Smooth muscle cell of the umbilical artery (primary cell): Measurements from ENCODE around the gene PYHIN1. TPM values are rescaled to one million over a fixed set of nuclear protein-coding genes. Genes with fewer than 3 reads are reported as not detected.

Source experiments
- total RNA-seq: library from RNA; depleted of rRNA; stranded (reverse); fragments of >200 nt; gene quantifications from 2 replicates; pipeline ENCODE4 v1.2.3, GENCODE V29; 2014

PYHIN1 gene
- total RNA-seq, result not detected in 2 replicates

DNA sequence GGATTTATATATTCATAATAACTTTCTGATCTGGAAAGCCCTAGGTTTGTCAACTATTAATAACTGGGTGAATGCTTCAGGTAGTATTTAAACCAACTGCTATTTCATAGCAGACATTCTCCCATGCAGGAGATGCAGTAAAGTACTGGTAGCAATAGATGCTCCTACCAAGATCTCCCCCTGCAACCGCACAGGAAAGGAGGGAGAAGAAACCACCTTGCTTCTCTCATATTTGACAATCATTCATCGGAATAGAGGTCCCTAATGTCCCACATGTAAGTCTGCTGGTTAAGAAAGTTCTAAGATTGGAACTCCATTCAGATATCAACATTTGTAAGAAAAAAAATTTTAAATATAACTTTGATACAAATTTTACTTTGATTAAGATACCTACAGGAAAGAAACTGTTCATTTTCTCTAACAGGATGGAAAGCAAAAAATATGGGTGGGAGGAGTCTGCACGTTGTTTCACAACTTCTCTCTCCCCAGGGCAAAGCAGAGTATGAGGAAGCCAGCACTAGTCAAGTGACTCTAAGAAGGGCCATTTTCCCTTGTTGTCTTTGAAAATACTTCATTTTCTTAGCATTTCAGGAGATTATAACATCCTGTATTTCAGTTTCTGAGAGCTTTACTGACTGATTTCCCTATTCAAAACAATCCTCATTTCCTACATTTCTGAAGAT lies at the start of gene PYHIN1:
TSS of gene PYHIN1 (plus strand) at position 498 of the 683 bp plus-strand sequence. CDS start 5,359 bp downstream, outside the sequence.

DNA sequence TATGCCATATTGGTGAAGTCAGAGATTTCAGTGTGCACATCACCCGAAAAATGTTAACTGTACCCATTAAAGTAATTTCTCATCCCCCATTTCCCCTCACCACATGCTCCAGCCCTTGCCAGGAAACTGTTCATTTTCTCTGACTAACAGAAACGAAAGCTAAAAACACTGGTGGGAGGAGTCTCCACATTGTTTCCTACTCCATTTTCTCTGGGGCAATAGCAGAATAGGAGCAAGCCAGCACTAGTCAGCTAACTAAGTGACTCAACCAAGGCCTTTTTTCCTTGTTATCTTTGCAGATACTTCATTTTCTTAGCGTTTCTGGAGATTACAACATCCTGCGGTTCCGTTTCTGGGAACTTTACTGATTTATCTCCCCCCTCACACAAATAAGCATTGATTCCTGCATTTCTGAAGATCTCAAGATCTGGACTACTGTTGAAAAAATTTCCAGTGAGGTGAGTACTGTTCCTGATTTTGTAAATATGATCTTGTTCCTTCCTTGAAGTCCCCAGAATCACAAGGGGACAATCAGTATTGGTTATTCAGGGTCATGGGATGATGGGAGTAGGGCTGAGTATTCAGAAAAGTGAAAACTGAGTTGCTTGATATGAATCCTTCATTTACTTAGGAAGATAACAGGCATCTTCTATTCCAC lies 78.5 kb downstream of the PYHIN1 start, which contains the start of gene IFI16:
TSS of gene IFI16 (plus strand) at position 204 of the 658 bp plus-strand sequence. CDS start 4,774 bp downstream, outside the sequence.

Other genes with a start within 250 kb of the PYHIN1 start
- gene SPTA1, start 244.8 kb upstream of the PYHIN1 start, total RNA-seq, result 0.05 TPM in 1 of 2 replicates, not detected in the other
- gene OR6K2, start 230.9 kb upstream of the PYHIN1 start, total RNA-seq, result not detected in 2 replicates
- not detected in 2 replicates for gene OR6K3, start 210.8 kb upstream of the PYHIN1 start, total RNA-seq
- not detected in 2 replicates for gene OR6K6, start 176.8 kb upstream of the PYHIN1 start, total RNA-seq
- not detected in 2 replicates for gene OR6N1, start 159.4 kb upstream of the PYHIN1 start, total RNA-seq
- not detected in 2 replicates for gene OR6N2, start 150.3 kb upstream of the PYHIN1 start, total RNA-seq
- gene MNDA, start 100.2 kb upstream of the PYHIN1 start, total RNA-seq, result not detected in 2 replicates
- gene IFI16, start 78.4 kb downstream of the PYHIN1 start, total RNA-seq, result 28.5 and 58.4 TPM in 2 replicates
- under 0.01 and 0.46 TPM in 2 replicates for gene AIM2, start 145.2 kb downstream of the PYHIN1 start, total RNA-seq
- 0.09 and 0.30 TPM in 2 replicates for gene CADM3, start 240.1 kb downstream of the PYHIN1 start, total RNA-seq